A172 (cell line): ENCODE measurements around the gene HRG. TPM values are rescaled to one million over a fixed set of nuclear protein-coding genes. Genes with fewer than 3 reads are reported as not detected.

Experiments
- total RNA-seq: library from RNA; depleted of rRNA; stranded (reverse); fragments of >200 nt; shearing (Covaris generic); gene quantifications from 2 replicates; pipeline ENCODE4 v1.2.3, GENCODE V29; 2014; rRNA removed

The HRG gene
- total RNA-seq, 1 experiment from 2014 or later, result not detected

Other genes with a start within 250 kb of the HRG start
- 0.24 and 0.31 TPM in 2 replicates for gene CRYGS, start 121.6 kb upstream of the HRG start, total RNA-seq
- 10.2 and 19.6 TPM in 2 replicates for gene TBCCD1, start 98.7 kb upstream of the HRG start, total RNA-seq
- 175 and 202 TPM in 2 replicates for gene DNAJB11, start 95.3 kb upstream of the HRG start, total RNA-seq
- not detected in 2 replicates for gene AHSG, start 53.0 kb upstream of the HRG start, total RNA-seq
- 0.45 TPM in 1 of 2 replicates, not detected in the other for gene FETUB, start 25.6 kb upstream of the HRG start, total RNA-seq
- gene KNG1, start 51.3 kb downstream of the HRG start, total RNA-seq, result not detected in 2 replicates
- gene EIF4A2, start 117.6 kb downstream of the HRG start, total RNA-seq, result 384 and 473 TPM in 2 replicates
- 141 and 172 TPM in 2 replicates for gene RFC4, start 140.5 kb downstream of the HRG start, total RNA-seq
- not detected in 2 replicates for gene ADIPOQ, start 176.7 kb downstream of the HRG start, total RNA-seq